HEK293T (cell line): ENCODE measurements around the gene CHIC2.

Experiments used
- CTCF ChIA-PET: fragments of 350-600 bp; formaldehyde crosslinking; extraction: SDS; loops from one replicate; lab custom pipeline; 2021; ENCODE audit warnings: antibody characterized with exemption, inconsistent platforms; lab: Yijun Ruan, JAX
- POLR2A ChIA-PET: fragments of 350-600 bp; formaldehyde crosslinking; extraction: SDS; loops from one replicate; lab custom pipeline; 2020; ENCODE audit warnings: antibody characterized with exemption, inconsistent platforms; lab: Yijun Ruan, JAX
- DNase-seq: peaks from one replicate; pipeline ENCODE4 v3.0.0; 2012; ENCODE audit warnings: mixed read lengths; ENCODE audit errors: extremely low spot score
- ARNT ChIP-seq: fragments of 450-650 bp; IDR thresholded peaks from 2 replicates; pipeline ENCODE4 v1.6.1; 2017; ENCODE audit warnings: mild to moderate bottlenecking
- BHLHE40 ChIP-seq: fragments of 450-650 bp; IDR thresholded peaks from 2 replicates; pipeline ENCODE4 v1.6.1; 2016; ENCODE audit warnings: mild to moderate bottlenecking, moderate library complexity, borderline replicate concordance
- CTBP1 ChIP-seq: fragments of 450-650 bp; IDR thresholded peaks from 2 replicates; pipeline ENCODE4 v1.6.1; 2016; ENCODE audit warnings: borderline replicate concordance
- ELF4 ChIP-seq: fragments of 450-650 bp; IDR thresholded peaks from 2 replicates; pipeline ENCODE4 v1.6.1; 2017; ENCODE audit warnings: antibody characterized with exemption
- FOXA1 ChIP-seq: fragments of 450-650 bp; IDR thresholded peaks from 2 replicates; pipeline ENCODE4 v1.6.1; 2016; ENCODE audit warnings: mild to moderate bottlenecking
- FOXK2 ChIP-seq: fragments of 450-650 bp; IDR thresholded peaks from 2 replicates; pipeline ENCODE4 v1.6.1; 2016; ENCODE audit warnings: mild to moderate bottlenecking
- FOXM1 ChIP-seq: fragments of 450-650 bp; IDR thresholded peaks from 2 replicates; pipeline ENCODE4 v1.6.1; 2017; ENCODE audit warnings: mild to moderate bottlenecking, borderline replicate concordance
- HDGF ChIP-seq: fragments of 450-650 bp; IDR thresholded peaks from 2 replicates; pipeline ENCODE4 v1.6.1; 2017; ENCODE audit warnings: antibody characterized with exemption, borderline replicate concordance
- L3MBTL2 ChIP-seq: fragments of 450-650 bp; conservative IDR thresholded peaks from 2 replicates; pipeline ENCODE4 v1.6.1; 2016; ENCODE audit warnings: mild to moderate bottlenecking
- LEF1 ChIP-seq: fragments of 450-650 bp; IDR thresholded peaks from 2 replicates; pipeline ENCODE4 v1.6.1; 2017; ENCODE audit warnings: mild to moderate bottlenecking, borderline replicate concordance
- NFRKB ChIP-seq: fragments of 450-650 bp; IDR thresholded peaks from 2 replicates; pipeline ENCODE4 v1.6.1; 2016; ENCODE audit warnings: mild to moderate bottlenecking, moderate library complexity
- SP1 ChIP-seq: fragments of 450-650 bp; IDR thresholded peaks from 2 replicates; pipeline ENCODE4 v1.6.1; 2017
- SUZ12 ChIP-seq: fragments of 450-650 bp; IDR thresholded peaks from 2 replicates; pipeline ENCODE4 v1.6.1; 2016; ENCODE audit warnings: mild to moderate bottlenecking
- TARDBP ChIP-seq: fragments of 450-650 bp; IDR thresholded peaks from 2 replicates; pipeline ENCODE4 v1.6.1; 2016
- ZNF384 ChIP-seq: fragments of 450-650 bp; IDR thresholded peaks from 2 replicates; pipeline ENCODE4 v1.6.1; 2016
- TF ChIP-seq, protein P1 (sequence below): fragments of 450-650 bp; IDR thresholded peaks from 2 replicates; pipeline ENCODE4 v1.6.1; 2016

CHIC2 gene

DNA sequence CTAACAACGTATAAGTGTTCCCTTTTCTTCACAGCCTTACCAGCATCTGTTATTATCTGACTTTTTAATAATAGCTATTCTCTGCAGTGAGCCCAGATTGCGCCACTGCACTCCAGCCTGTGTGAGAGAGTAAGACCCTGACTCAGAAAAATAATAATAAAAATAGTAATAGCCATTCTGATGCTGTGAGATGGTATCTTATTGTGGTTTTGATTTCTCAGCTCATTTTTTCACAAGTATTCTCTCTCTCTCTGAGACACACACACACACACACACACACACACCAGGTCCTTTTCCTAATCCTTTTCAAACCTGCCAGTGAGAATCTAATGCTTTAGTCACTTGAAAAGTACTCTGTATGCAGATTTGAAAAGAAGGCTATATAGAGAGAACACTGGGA, 89.8 kb downstream of the CHIC2 start:
- ChIA-PET POLR2A (no interaction called here), CTCF (interaction anchor here (0.9 kb wide), 1 partner anchor 268 kb away, joined by 3 read pairs; no protein-coding TSS in a partner anchor)
- DNase-seq, result no peak
- no peak for TF ChIP-seq FOXM1
- TF ChIP-seq HDGF, result no peak
- TF ChIP-seq SP1, result no peak
- no peak for TF ChIP-seq FOXA1
- no peak for TF ChIP-seq ARNT
- no peak for TF ChIP-seq CTBP1
- TF ChIP-seq, protein P1, sequence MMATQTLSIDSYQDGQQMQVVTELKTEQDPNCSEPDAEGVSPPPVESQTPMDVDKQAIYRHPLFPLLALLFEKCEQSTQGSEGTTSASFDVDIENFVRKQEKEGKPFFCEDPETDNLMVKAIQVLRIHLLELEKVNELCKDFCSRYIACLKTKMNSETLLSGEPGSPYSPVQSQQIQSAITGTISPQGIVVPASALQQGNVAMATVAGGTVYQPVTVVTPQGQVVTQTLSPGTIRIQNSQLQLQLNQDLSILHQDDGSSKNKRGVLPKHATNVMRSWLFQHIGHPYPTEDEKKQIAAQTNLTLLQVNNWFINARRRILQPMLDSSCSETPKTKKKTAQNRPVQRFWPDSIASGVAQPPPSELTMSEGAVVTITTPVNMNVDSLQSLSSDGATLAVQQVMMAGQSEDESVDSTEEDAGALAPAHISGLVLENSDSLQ, result no peak
- no peak for TF ChIP-seq ELF4
- TF ChIP-seq LEF1, result no peak
- no peak for TF ChIP-seq BHLHE40
- TF ChIP-seq ZNF384, result no peak
- no peak for TF ChIP-seq FOXK2
- TF ChIP-seq NFRKB, result no peak
- no peak for TF ChIP-seq TARDBP
- TF ChIP-seq SUZ12, result no peak
- TF ChIP-seq L3MBTL2, result no peak

DNA sequence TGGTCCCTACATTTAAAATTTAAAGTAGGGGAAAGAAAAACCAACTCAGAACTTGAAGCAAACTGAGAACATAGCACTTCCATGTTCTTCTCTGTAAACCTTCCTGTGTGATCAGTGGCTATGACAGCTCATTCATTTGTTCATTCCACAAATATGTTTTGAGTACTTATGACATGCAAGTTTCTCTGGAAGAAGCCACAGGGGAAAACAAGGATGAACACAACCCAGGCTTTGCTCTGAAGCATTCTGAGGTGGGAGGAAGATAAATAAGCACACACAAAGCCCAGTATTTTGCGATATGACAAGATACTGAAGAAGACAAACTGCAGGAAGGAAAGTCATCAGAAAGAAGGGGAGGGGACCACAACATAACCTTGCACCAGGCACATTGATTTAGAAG, 96.4 kb downstream of the CHIC2 start:
- ChIA-PET POLR2A (no interaction called here), CTCF (no interaction called here)
- DNase-seq, result no peak
- no peak for TF ChIP-seq ELF4
- no peak for TF ChIP-seq L3MBTL2
- TF ChIP-seq, protein P1, result no peak
- no peak for TF ChIP-seq NFRKB
- no peak for TF ChIP-seq LEF1

DNA sequence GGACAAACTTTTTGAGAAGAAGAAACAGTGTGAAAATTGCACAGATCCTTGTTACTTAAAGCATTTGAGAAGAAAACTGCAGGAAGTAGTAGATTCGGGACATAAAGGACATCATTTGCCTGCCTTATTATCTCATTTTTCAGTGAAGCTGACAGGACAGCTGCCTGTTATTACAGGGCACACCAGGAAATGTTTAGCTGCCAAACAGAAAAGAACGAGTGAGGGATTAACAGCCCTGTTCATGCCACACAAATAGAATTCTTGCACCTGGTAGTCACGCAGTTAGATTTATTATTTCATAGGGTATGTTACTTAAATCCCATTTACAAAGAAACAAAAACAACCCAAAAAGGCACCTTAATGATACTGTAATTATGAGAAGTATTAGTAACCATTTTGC, 100.6 kb downstream of the CHIC2 start:
- TF ChIP-seq TARDBP (no peak), FOXM1 (no peak), ARNT (no peak), SUZ12 (no peak), FOXA1 (no peak), HDGF (no peak), LEF1 (no peak), CTBP1 (no peak), SP1 (no peak), L3MBTL2 (no peak), FOXK2 (no peak), NFRKB (no peak)
- no peak for DNase-seq
- CTCF ChIA-PET, result no interaction called here
- POLR2A ChIA-PET, result no interaction called here

DNA sequence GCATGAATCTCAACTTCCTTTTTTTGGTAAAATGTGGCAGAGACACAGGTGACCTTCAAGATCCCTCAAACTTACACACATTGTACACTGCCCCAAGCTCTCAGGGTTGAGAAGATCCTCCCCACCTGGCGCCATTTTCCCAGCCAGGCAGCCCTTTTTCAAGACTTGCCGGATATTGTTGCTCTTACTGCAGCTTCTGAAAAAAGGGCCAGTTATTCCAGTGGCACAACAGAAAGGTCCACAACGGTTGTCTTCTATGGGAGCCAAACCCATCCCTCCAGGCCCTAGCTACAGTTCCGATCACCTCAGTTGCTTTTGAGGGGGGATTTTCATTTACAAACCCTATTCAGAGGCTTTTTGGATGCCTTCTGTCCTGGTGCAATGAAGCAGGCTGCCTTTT, 101.1 kb downstream of the CHIC2 start:
- POLR2A ChIA-PET, result no interaction called here
- TF ChIP-seq TARDBP, result no peak
- no peak for TF ChIP-seq CTBP1
- no peak for TF ChIP-seq FOXM1
- CTCF ChIA-PET, result no interaction called here
- DNase-seq, result no peak

DNA sequence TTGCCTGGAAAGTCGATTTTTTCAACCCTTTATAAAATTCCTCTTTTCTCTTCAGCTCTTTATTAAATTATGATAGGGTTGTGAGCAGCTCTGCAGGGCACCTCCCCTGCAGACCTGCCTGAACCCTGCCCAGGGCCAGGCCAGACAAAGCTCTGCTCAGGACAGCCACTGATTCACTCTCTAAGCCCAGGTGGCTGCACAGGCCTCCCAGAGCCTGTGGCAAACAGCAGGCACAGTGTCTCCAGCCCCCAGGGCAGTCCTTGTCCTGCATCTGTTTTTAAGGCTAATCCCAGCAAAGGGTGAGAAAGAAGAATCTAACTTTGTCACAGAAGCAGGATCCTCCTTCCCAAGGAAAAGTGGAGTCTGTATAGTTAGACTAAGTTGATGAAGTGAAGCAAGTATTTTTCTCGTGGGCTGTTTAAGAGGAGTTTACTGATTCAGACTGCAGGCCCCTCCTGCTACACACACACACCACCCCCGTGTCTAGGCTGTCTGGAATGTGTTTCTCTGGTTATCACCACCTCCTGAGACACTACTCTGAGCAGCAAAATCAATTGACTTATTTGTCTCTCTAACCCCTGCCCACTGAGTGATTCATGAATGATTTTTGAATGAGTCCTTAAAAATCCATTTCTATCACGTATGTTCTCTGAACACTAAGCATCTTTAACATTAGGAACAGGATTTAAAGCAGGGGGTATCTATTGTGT, 101.7 kb downstream of the CHIC2 start:
- ChIA-PET CTCF (no interaction called here), POLR2A (no interaction called here)
- no peak for DNase-seq

DNA sequence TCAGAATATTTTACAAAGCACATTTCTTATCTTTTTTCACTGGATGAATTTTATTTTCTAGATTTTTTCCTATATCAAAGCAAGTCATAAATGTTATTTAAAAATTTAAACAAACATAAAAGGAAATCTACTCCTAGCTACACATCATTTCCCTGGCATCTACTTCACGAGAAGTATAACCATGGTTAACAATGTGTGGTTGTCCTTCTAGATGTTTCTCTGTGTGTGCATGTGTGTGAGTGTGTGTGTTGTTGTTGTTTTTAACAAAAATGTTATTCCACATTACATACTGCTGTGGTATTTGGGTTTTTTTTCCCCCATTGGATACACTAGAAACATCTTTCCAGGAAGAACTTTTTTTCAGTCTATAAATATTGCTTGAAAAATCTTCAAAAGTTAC, 103.1 kb downstream of the CHIC2 start:
- no peak for DNase-seq
- ChIA-PET CTCF (no interaction called here), POLR2A (no interaction called here)
- no peak for TF ChIP-seq TARDBP
- no peak for TF ChIP-seq SP1
- no peak for TF ChIP-seq LEF1
- TF ChIP-seq FOXA1, result no peak
- TF ChIP-seq ARNT, result no peak
- TF ChIP-seq L3MBTL2, result no peak
- no peak for TF ChIP-seq HDGF
- TF ChIP-seq NFRKB, result no peak
- no peak for TF ChIP-seq FOXM1
- TF ChIP-seq ZNF384, result no peak
- TF ChIP-seq BHLHE40, result no peak

More for the DNA sequence above, 101.7 kb downstream of the CHIC2 start:
- TF ChIP-seq TARDBP (no peak), ELF4 (no peak), CTBP1 (no peak), FOXA1 (no peak), HDGF (no peak), NFRKB (no peak), FOXM1 (no peak), FOXK2 (no peak)

DNA sequence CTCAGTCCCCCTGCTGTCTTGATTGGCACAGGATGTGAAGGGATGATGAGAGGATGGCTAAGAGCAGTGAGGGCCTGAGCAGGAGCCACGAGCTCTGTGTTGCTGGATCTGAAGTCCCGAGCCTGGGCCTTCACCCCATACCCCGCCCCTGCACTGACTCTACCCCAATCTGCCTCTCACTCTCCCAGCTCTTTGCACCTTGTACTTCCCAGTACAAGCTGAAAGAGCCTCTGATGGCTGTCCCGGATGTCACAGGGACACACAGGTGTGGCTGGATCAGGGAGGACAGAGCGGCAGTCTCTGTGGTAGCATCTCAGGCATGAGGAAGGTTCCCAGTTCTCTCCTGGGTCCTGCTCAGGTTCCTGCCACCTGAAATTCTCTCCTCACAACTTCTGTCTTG, 103.6 kb downstream of the CHIC2 start:
- POLR2A ChIA-PET, result no interaction called here
- TF ChIP-seq L3MBTL2 (no peak), ELF4 (no peak), HDGF (no peak), ZNF384 (no peak), FOXM1 (no peak), TARDBP (no peak), CTBP1 (no peak), LEF1 (no peak), NFRKB (no peak), BHLHE40 (no peak), ARNT (no peak), SUZ12 (no peak), FOXK2 (no peak), FOXA1 (no peak), SP1 (no peak)
- TF ChIP-seq, protein P1, result no peak
- CTCF ChIA-PET, result no interaction called here
- DNase-seq, result no peak
